B cell (primary cell): ENCODE data around the gene CCDC3. TPM values are rescaled to one million over a fixed set of nuclear protein-coding genes. Genes with fewer than 3 reads are reported as not detected.

Experiments
- ATAC-seq: fragments of 200-7000 bp; cut with Tn5 transposase; one replicate; pipeline ENCODE4 v1.10.0; 2021; ENCODE audit warnings: low read depth, mild to moderate bottlenecking, moderate number of reproducible peaks, moderate library complexity
- CTCF ChIA-PET: fragments of 350-600 bp; sonication (Branson Sonifier 250); formaldehyde crosslinking; loops from one replicate; lab custom pipeline; 2021; ENCODE audit warnings: antibody characterized with exemption, inconsistent platforms; lab: Charles Lee
- POLR2A ChIA-PET: fragments of 350-600 bp; sonication (Branson Sonifier 250); formaldehyde crosslinking; loops from one replicate; lab custom pipeline; 2021; ENCODE audit warnings: antibody characterized with exemption; lab: Charles Lee
- DNase-seq: peaks from one replicate; pipeline ENCODE4 v3.0.0; 2013
- H2AFZ ChIP-seq: 2 replicates; pipeline ENCODE4 v1.6.1; 2012; ENCODE audit warnings: mild to moderate bottlenecking, low read depth, low read length; ENCODE audit not compliant: insufficient read depth, poor library complexity, severe bottlenecking
- H3K27ac ChIP-seq, 2 donors: 1 replicate in 1 of 2; 2 replicates in 1 of 2; pipeline ENCODE4 v1.5.1; 2012 to 2013; ENCODE audit warnings: low read length in 2 of 2, mild to moderate bottlenecking in 2 of 2, moderate library complexity in 1 of 2
- H3K27me3 ChIP-seq, 4 experiments: fragments of 200-600 bp in 1 of 4; sonication (generic) in 1 of 4; replicated peaks in 1 of 4; 1 replicate in 2 of 4; 2 replicates in 2 of 4; pipeline versions ENCODE4 v1.6.1 to v1.7.0; 2013 to 2016; ENCODE audit warnings: low read length in 3 of 4, mild to moderate bottlenecking in 2 of 4, mixed read lengths in 1 of 4, moderate library complexity in 1 of 4; ENCODE audit not compliant: insufficient read depth in 4 of 4, control insufficient read depth in 3 of 4; ENCODE audit errors: control extremely low read depth in 1 of 4
- H3K36me3 ChIP-seq, 2 experiments: replicated peaks in 1 of 2; 1 replicate in 1 of 2; 2 replicates in 1 of 2; pipeline versions ENCODE4 v1.6.1 to v1.7.1; 2013; ENCODE audit warnings: low read length in 1 of 2; ENCODE audit not compliant: insufficient read depth in 2 of 2, control insufficient read depth in 1 of 2; ENCODE audit errors: control extremely low read depth in 1 of 2, extremely low read depth in 1 of 2
- H3K4me1 ChIP-seq, 2 donors: fragments of 200-600 bp in 1 of 2; sonication (generic) in 1 of 2; 1 replicate in 1 of 2; 2 replicates in 1 of 2; pipeline versions ENCODE4 v1.5.1 to v1.6.1; 2013 to 2017; ENCODE audit warnings: low read length in 2 of 2; ENCODE audit not compliant: control insufficient read depth in 2 of 2, insufficient read depth in 2 of 2
- H3K4me2 ChIP-seq: replicated peaks from 2 replicates; pipeline ENCODE3; 2012; ENCODE audit warnings: mild to moderate bottlenecking, low read depth, low read length; ENCODE audit not compliant: poor library complexity, severe bottlenecking
- H3K4me3 ChIP-seq, 5 experiments: fragments of 200-600 bp in 1 of 5; sonication (generic) in 1 of 5; 1 replicate in 3 of 5; 2 replicates in 2 of 5; pipeline versions ENCODE4 v1.5.1 to v1.7.0; 2011 to 2016; ENCODE audit warnings: low read length in 4 of 5, mild to moderate bottlenecking in 4 of 5, low read depth in 2 of 5, control low read depth in 1 of 5, moderate library complexity in 1 of 5; ENCODE audit not compliant: insufficient read depth in 1 of 5; ENCODE audit errors: control extremely low read depth in 1 of 5, extremely low read depth in 1 of 5
- H3K79me2 ChIP-seq: fragments of 200-600 bp; sonication (generic); one replicate; pipeline ENCODE4 v1.6.0; 2016; ENCODE audit warnings: low read length; ENCODE audit not compliant: control insufficient read depth, insufficient read depth
- H3K9ac ChIP-seq: fragments of 200-600 bp; sonication (generic); 2 replicates; pipeline ENCODE4 v1.6.1; 2017; ENCODE audit warnings: mild to moderate bottlenecking, low read length, moderate library complexity
- H3K9me3 ChIP-seq, 3 donors: one replicate each; pipeline versions ENCODE4 v1.6.1 to v1.7.1; 2013; ENCODE audit warnings: low read length in 2 of 3; ENCODE audit not compliant: control insufficient read depth in 2 of 3, insufficient read depth in 1 of 3; ENCODE audit errors: control extremely low read depth in 1 of 3
- H4K20me1 ChIP-seq: 2 replicates; pipeline ENCODE4 v1.6.0; 2012; ENCODE audit warnings: mild to moderate bottlenecking, low read length; ENCODE audit not compliant: insufficient read depth, control insufficient read depth, poor library complexity, severe bottlenecking
- H3K27ac Mint-ChIP-seq: one replicate; pipeline ENCODE4 v1.8.0; 2021; ENCODE audit warnings: mixed read lengths
- H3K27me3 Mint-ChIP-seq: one replicate; pipeline ENCODE4 v1.8.0; 2021; ENCODE audit warnings: mixed read lengths
- H3K4me1 Mint-ChIP-seq: one replicate; pipeline ENCODE4 v1.8.0; 2021; ENCODE audit warnings: mixed read lengths
- H3K4me3 Mint-ChIP-seq: one replicate; pipeline ENCODE4 v1.8.0; 2021; ENCODE audit warnings: mixed read lengths
- H3K9me3 Mint-ChIP-seq: one replicate; pipeline ENCODE4 v1.8.0; 2022; ENCODE audit warnings: mixed read lengths; ENCODE audit not compliant: insufficient read depth
- EZH2 ChIP-seq: IDR thresholded peaks from 2 replicates; pipeline ENCODE4 v1.6.1; 2012; ENCODE audit warnings: borderline replicate concordance, low read depth, mild to moderate bottlenecking, moderate library complexity, low read length; ENCODE audit not compliant: insufficient read depth, poor library complexity, severe bottlenecking
- WGBS: methylation state at CpG from one replicate; pipeline ENCODE4 v1.1.5; 2013; ENCODE audit warnings: missing lambda C conversion rate; ENCODE audit not compliant: insufficient coverage; 5-methylcytosine and 5-hydroxymethylcytosine counted together
- intact Hi-C: fragments of 100-400 bp; cut with micrococcal nuclease; formaldehyde crosslinking; loops from one replicate; pipeline ENCODE4 v1.10.0; 2022
- polyA plus RNA-seq: library from polyadenylated mRNA; depleted of rRNA; stranded (reverse); fragments of >200 nt; gene quantifications from 2 replicates; pipeline ENCODE4 v1.2.3, GENCODE V29; 2012
- total RNA-seq, 2 donors: library from RNA; stranded (reverse); fragments of 120-200 nt in 1 of 2; gene quantifications; 1 replicate in 1 of 2; 2 replicates in 1 of 2; pipeline versions ENCODE4 v1.2.3 to v1.2.4, GENCODE V29; 2013 to 2022
- TF ChIP-seq, protein P1 (sequence below): fragments of 200-600 bp; IDR thresholded peaks from one replicate; pipeline ENCODE4 v1.8.0; 2022; ENCODE audit warnings: antibody characterized with exemption, mild to moderate bottlenecking

CCDC3 gene
- total and polyA plus RNA-seq, 2 donors (not counting 1 experiment from before 2014, with no cell fraction given), result 0.12 TPM; not detected in 1

DNA sequence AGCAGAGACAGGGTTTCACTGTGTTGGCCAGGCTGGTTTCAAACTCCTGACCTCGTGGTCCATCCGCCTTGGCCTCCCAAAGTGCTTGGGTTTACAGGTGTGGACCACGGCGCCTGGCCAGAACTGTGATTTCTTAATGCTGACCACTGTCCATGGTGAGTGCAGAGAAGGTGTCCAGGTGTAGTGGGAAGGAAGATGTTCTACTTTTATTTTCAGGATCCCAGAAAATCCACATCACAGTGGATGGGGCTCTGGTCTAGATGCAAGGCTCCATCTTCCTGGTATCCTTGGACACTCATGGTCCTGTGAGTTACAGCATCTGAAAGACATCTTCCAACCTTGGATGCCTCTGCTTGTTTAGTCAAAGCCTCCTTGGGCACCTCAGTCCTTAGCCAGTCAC is 92.7 kb downstream of the CCDC3 start:
- no peaks in the 10 kb centered on the region for H3K79me2 ChIP-seq
- no peak for TF ChIP-seq EZH2
- TF ChIP-seq, protein P1, sequence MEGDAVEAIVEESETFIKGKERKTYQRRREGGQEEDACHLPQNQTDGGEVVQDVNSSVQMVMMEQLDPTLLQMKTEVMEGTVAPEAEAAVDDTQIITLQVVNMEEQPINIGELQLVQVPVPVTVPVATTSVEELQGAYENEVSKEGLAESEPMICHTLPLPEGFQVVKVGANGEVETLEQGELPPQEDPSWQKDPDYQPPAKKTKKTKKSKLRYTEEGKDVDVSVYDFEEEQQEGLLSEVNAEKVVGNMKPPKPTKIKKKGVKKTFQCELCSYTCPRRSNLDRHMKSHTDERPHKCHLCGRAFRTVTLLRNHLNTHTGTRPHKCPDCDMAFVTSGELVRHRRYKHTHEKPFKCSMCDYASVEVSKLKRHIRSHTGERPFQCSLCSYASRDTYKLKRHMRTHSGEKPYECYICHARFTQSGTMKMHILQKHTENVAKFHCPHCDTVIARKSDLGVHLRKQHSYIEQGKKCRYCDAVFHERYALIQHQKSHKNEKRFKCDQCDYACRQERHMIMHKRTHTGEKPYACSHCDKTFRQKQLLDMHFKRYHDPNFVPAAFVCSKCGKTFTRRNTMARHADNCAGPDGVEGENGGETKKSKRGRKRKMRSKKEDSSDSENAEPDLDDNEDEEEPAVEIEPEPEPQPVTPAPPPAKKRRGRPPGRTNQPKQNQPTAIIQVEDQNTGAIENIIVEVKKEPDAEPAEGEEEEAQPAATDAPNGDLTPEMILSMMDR, result no peak
- intact Hi-C loops, result no loop called here
- no peaks in the 10 kb centered on the region for H3K4me1 ChIP-seq
- POLR2A ChIA-PET, result no interaction called here
- Mint-ChIP-seq H3K27ac (no peak overlapping the region), H3K4me3 (no peak overlapping the region), H3K27me3 (peaks cover 17% of the 10 kb centered on the region), H3K9me3 (no peaks in the 10 kb centered on the region), H3K4me1 (no peaks in the 10 kb centered on the region)
- H3K36me3 ChIP-seq, result no peaks in the 10 kb centered on the region
- H3K4me3 ChIP-seq, result no peak overlapping the region
- no peak overlapping the region for H3K9ac ChIP-seq
- H3K4me2 ChIP-seq, result no peak overlapping the region
- WGBS, result 94% methylated on average over 4 of the region's 4 CpGs
- H4K20me1 ChIP-seq, result no peaks in the 10 kb centered on the region
- peaks cover 0 to 2% (median 0%) of the 10 kb centered on the region in 3 donors for H3K9me3 ChIP-seq
- CTCF ChIA-PET, result no interaction called here
- H3K27ac ChIP-seq, result no peak overlapping the region
- H3K27me3 ChIP-seq, result no peaks in the 10 kb centered on the region
- no peak for ATAC-seq
- H2AFZ ChIP-seq, result no peak overlapping the region
- no peak for DNase-seq

DNA sequence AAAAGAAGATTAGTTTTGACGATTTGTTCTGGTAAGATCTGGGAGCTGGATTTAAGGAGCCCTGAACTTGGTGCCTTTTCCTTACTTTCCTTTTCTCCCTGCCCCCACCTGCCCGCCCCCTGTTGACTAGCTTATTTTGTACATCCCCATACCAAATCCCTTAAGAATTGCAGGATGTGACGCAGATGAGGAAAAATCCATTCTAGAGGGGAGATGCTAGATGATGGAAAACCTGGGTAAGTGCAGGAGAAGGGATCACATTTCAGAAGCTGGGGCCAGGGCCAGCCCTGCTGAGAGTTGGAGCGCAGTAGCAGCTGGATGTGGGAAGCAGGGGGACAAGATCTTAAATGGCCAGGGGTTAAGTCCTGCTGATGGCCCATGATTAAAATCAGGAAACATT is 93.9 kb downstream of the CCDC3 start:
- CTCF ChIA-PET, result interaction anchor here (0.7 kb wide), 1 partner anchor 655 kb away, joined by 3 read pairs; no protein-coding TSS in a partner anchor
- intact Hi-C loops, result no loop called here
- Histone ChIP-seq H4K20me1 (no peaks in the 10 kb centered on the region), H2AFZ (no peak overlapping the region), H3K27me3 (no peaks in the 10 kb centered on the region), H3K9me3 (peaks cover 0 to 2% (median 0%) of the 10 kb centered on the region in 3 donors), H3K4me3 (no peak overlapping the region), H3K4me2 (no peak overlapping the region), H3K9ac (no peak overlapping the region), H3K27ac (no peak overlapping the region), H3K4me1 (no peaks in the 10 kb centered on the region), H3K79me2 (no peaks in the 10 kb centered on the region), H3K36me3 (no peaks in the 10 kb centered on the region)
- POLR2A ChIA-PET, result interaction anchor here (0.5 to 0.7 kb wide), 2 partner anchors 91 to 1121 kb away, joined by 4 to 5 read pairs; no protein-coding TSS in a partner anchor
- Mint-ChIP-seq H3K27ac (no peak overlapping the region), H3K4me1 (no peaks in the 10 kb centered on the region), H3K27me3 (peaks cover 9% of the 10 kb centered on the region), H3K9me3 (no peaks in the 10 kb centered on the region), H3K4me3 (no peak overlapping the region)
- 95% methylated on average over 2 of the region's 4 CpGs for WGBS
- DNase-seq, result no peak
- TF ChIP-seq, protein P1, result no peak
- TF ChIP-seq EZH2, result no peak
- ATAC-seq, result no peak
